ENCODE data around the gene DCX. TPM values are rescaled to one million over a fixed set of nuclear protein-coding genes. Genes with fewer than 3 reads are reported as not detected.

Gene DCX
- total RNA-seq, 1 donor from 2014 or later, result not detected

- no peak for DNase-seq (ENCODE audit: low read depth in 2 of 2)
Observed at GRCh38 chrX:111309083-111309482, 102.9 kb downstream of the DCX start.

GRCh38 chrX:111308039-111308438, 104.0 kb downstream of the DCX start:
- no peak for DNase-seq (ENCODE audit: low read depth in 2 of 2)

- no peak for DNase-seq (ENCODE audit: low read depth in 2 of 2)
Observed at GRCh38 chrX:111302284-111302683, 109.7 kb downstream of the DCX start.

GRCh38 chrX:111288841-111289240, 123.2 kb downstream of the DCX start:
- no peak for DNase-seq (ENCODE audit: low read depth in 2 of 2)

- DNase-seq (ENCODE audit: low read depth in 2 of 2), result no peak
Observed at GRCh38 chrX:111284631-111285293, 127.2 kb downstream of the DCX start.

- DNase-seq (ENCODE audit: low read depth in 2 of 2), result no peak
Observed at GRCh38 chrX:111283446-111283845, 128.5 kb downstream of the DCX start.

- DNase-seq (ENCODE audit: low read depth in 2 of 2), result no peak
Observed at GRCh38 chrX:111282991-111283390, 129.0 kb downstream of the DCX start.

GRCh38 chrX:111282139-111282538, 129.9 kb downstream of the DCX start:
- no peak for DNase-seq (ENCODE audit: low read depth in 2 of 2)

- DNase-seq (ENCODE audit: low read depth in 2 of 2), result no peak
Observed at GRCh38 chrX:111270339-111270738, 141.7 kb downstream of the DCX start, which contains the start of gene CAPN6. Gene CAPN6, minus strand, starts transcription at chrX:111270483. Its CDS starts 6,547 bp downstream, at chrX:111263936.

GRCh38 chrX:111268506-111268905, 143.5 kb downstream of the DCX start:
- DNase-seq (ENCODE audit: low read depth in 2 of 2), result no peak

GRCh38 chrX:111265486-111265885, 146.5 kb downstream of the DCX start:
- DNase-seq (ENCODE audit: low read depth in 2 of 2), result no peak

- no peak for DNase-seq (ENCODE audit: low read depth in 2 of 2)
Observed at GRCh38 chrX:111264385-111264784, 147.6 kb downstream of the DCX start.

- DNase-seq (ENCODE audit: low read depth in 2 of 2), result no peak
Observed at GRCh38 chrX:111262086-111262485, 149.9 kb downstream of the DCX start.

- DNase-seq (ENCODE audit: low read depth in 2 of 2), result no peak
Observed at GRCh38 chrX:111260451-111260850, 151.5 kb downstream of the DCX start.

- DNase-seq (ENCODE audit: low read depth in 2 of 2), result no peak
Observed at GRCh38 chrX:111259559-111259958, 152.4 kb downstream of the DCX start.

- no peak for DNase-seq (ENCODE audit: low read depth in 2 of 2)
Observed at GRCh38 chrX:111257733-111258132, 154.3 kb downstream of the DCX start.

- DNase-seq (ENCODE audit: low read depth in 2 of 2), result no peak
Observed at GRCh38 chrX:111254896-111255693, 156.9 kb downstream of the DCX start.

- DNase-seq (ENCODE audit: low read depth in 2 of 2), result peak; percentile 5 to 34
Observed at GRCh38 chrX:111244235-111244750, 167.7 kb downstream of the DCX start.
